Activated gamma-delta T cell treated with Interleukin-2 at 50 U/mL for 16 hours (primary cell): ENCODE measurements around the gene PABPC1L2A.
"Not testable (repeated sequence)": the region's sequence is repeated elsewhere in the genome, so short reads cannot be mapped to it uniquely, and the experiment has no call there.

Experiments used
- DNase-seq: peaks from one replicate; pipeline ENCODE4 v3.0.0-alpha.2; 2020

Gene PABPC1L2A

DNA sequence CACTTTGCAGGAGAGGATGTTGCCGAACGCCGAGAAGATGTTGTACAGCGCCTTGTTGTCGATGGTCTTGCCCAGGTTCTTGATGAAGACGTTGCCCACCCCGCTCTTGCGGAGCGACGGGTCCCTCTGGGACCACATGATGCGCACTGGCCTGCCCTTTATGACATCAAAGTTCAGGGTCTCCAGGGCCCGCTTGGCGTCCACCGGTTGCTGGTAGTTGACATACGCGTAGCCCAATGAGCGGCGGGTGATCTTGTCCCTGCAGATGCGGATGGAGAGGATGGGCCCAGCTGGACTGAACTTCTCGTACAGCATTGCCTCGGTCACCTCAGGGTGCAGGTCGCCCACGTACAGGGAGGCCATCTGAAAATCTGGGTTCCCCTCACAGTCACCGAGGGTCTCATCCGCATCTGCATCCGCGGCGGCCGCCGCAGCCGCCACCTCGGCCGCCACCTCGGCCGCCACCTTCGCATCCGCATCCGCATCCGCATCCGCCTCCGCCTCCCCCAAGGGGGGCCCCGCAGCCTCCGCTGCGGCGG, at the start of gene PABPC1L2A:
Gene PABPC1L2A (minus strand): TSS at position 489 of the 539 bp plus-strand sequence. CDS start 126 bp downstream, at position 363.
- not testable (repeated sequence) for DNase-seq

DNA sequence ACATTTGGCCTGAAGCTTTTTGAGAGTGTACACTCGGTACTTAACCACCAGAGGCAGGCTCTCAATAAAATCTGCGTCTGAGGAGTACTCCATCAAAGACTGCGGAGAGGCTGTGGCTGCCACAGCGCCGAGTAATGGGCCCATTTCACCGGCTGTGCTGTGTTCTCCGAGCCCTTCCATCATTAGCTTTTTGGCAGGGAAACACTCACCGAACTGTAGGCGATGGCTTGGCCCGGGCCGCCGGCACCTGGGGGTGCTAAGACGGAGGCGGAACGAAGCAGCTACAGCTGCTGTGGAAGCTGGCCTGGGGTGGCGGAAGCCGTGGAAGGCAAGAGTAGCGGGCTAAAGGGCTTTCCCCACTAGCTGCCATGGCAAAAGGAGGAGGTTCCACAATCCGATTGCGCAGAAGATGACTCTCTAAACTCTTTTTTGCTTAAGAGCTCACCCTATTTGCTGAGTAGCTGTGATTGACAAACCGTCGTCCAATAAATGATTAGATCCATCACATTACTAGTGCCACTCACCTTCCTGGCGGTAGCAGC, 48.5 kb upstream of the PABPC1L2A start:
- DNase-seq = no peak

DNA sequence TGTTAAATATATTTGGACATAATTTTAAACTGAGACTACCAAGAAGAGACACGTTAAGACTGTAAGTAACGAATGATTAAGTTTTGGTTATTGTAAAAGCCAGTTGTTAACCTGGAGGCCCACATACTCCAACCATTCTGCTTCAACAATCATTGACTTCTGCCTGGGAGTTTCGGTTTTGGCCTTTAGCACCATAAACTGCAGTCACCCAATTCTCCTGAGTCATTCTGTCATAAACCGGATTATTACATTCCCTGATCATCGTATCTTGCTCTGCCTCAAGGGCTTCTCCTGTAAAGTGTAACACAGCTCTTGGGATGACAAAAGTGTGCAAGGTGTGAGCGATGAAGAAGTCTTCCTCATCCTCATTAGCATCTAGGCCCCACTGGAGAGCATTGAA, 46.9 kb upstream of the PABPC1L2A start:
- DNase-seq = no peak

DNA sequence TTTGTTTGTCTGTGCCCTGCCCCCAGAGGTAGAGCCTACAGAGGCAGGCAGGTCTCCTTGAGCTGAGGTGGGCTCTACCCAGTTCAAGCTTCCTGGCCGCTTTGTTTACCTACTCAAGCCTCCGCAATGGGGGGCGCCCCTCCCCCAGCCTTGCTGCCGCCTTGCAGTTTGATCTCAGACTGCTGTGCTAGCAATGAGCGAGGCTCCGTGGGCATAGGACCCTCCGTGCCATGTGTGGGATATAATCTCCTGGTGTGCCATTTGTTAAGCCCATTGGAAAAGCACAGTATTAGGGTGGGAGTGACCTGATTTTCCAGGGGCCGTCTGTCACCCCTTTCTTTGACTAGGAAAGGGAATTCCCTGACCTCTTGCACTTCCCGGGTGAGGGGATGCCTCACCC, 20.2 kb upstream of the PABPC1L2A start:
- not testable (repeated sequence) for DNase-seq

DNA sequence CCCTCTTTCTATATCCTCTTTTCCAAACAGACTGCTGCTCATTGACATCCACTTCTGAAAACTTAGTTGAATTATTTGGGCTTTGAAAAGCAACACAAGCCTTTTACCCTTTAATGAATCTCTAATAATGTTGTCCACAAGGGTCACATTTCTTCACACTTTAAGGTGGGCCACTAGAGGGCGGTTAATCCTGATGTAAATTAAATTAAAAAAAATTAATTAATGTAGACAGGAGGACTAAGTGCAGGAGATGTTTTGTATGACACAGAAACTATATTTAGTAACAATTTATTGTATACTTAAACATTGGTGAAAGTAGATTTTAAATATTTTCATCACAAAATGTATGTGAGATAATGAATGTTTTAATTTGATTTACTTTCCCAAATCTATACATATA, 7.5 kb upstream of the PABPC1L2A start:
- DNase-seq = not testable (repeated sequence)

DNA sequence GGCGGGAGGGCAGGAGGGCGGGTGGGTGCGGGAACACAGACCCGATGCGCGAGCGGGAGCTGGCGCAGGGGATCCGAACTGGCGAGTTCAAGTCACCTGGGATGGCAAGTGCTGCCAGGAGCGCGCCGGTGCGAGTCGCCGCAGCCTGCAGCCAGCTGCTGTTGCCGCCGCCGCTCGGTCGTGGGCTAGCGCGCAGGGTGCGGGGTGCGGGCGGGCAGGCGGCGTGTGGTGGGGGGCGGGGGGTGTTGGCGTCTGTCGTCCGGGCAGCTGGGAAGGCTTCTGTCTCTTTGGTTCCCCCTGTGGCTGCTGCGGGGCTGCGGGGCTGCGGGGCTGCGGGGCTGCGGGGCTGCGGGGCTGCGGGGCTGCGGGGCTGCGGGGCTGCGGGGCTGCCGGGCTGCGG, 572 bp upstream of the PABPC1L2A start:
- not testable (repeated sequence) for DNase-seq

DNA sequence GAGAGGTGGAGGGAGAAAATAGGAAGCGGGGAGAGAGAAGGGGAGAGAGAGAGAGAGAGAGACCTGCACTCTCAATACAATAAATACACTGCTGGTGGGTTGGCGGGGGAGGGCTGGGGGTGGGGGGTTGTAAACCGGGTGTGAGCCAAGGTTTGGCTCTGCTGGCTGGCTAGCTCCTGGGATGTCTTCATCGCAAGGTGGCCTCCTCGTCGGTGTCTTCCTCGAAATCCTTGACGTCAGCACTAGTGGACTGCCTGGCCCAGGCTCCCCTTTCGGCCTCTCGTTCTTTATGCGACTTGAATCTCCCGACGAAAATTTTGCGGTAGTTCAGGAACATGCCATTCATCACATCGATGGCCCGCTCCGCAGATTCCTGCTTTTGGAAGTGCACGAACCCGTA, 715 bp downstream of the PABPC1L2A start:
- DNase-seq = not testable (repeated sequence)

DNA sequence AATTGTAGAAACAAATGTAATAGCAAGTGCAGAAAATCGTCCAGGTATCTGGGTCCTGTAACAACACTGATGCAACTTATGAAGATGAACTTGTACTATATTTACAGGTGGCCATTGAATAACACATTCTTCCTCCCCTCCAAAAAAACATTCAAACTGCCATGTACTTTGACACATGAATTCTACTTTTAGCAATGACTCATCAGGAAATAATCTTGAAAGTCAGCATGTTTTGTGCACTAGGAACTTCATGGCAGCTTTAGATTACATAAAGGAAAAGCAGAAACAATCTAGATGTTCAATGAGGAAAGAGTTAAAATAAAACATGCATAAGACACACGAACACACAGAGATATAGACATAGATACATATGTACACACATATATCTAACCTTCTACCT, 2.5 kb downstream of the PABPC1L2A start:
- no peak for DNase-seq

DNA sequence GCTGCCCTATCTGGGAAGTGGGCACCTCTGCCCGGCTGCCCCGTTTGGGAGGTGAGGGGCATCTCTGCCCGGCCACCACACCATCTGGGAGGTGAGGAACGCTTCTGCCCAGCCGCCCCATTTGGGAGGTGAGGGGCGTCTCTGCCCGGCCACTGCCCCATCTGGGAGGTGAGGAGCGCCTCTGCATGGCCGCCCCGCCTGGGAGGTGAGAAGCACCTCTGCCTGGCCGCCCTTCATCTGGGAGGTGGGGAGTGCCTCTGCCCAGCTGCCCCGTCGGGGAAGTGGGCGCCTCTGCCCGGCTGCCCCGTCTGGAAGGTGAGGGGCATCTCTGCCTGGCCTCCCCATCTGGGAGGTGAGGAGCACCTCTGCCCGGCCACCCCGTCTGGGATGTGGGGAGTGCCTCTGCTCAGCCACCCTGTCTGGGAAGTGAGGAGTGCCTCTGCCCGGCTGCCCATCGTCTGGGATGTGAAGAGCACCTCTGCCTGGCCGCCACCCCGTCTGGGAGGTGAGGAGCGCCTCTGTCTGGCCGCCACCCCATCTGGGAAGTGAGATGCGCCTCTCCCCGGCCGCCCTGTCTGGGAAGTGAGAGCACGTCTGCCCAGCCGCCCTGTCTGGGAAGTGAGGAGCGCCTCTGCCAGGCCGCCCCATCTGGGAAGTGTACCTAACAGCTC, 9.8 kb downstream of the PABPC1L2A start:
- DNase-seq = no peak

DNA sequence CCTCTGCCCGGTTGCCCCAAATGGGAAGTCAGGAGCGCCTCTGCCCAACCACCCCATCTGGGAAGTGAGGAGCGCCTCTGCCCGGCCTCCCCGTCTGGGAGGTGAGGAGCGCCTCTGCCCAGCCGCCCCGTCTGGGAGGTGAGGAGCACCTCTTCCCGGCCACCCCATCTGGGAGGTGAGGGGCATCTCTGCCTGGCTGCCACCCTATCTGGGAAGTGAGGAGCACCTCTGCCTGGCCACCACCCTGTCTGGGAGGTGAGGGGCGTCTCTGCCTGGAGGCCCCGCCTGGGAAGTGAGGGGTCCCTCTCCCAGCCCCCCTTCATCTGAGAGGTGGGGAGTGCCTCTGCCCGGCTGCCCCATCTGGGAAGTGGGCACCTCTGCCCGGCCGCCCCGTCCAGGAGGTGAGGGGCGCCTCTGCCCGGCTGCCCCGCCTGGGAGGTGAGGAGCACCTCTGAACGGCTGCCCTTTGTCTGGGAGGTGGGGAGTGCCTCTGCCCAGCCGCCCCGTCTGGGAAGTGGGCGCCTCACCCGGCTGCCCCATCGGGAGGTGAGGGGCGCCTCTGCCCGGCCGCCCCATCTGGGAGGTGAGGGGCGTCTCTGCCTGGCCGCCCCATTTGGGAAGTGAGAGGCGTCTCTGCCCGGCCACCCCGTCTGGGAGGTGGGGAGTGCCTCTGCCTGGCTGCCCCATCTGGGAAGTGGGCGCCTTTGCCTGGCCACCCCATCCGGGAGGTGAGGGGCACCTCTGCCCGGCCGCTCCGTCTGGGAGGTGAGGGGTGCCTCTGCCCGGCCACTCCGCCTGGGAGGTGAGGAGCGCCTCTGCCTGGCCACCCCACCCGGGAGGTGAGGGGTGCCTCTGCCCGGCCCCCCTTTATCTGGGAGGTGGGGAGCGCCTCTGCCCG, 10.6 kb downstream of the PABPC1L2A start:
- no peak for DNase-seq

DNA sequence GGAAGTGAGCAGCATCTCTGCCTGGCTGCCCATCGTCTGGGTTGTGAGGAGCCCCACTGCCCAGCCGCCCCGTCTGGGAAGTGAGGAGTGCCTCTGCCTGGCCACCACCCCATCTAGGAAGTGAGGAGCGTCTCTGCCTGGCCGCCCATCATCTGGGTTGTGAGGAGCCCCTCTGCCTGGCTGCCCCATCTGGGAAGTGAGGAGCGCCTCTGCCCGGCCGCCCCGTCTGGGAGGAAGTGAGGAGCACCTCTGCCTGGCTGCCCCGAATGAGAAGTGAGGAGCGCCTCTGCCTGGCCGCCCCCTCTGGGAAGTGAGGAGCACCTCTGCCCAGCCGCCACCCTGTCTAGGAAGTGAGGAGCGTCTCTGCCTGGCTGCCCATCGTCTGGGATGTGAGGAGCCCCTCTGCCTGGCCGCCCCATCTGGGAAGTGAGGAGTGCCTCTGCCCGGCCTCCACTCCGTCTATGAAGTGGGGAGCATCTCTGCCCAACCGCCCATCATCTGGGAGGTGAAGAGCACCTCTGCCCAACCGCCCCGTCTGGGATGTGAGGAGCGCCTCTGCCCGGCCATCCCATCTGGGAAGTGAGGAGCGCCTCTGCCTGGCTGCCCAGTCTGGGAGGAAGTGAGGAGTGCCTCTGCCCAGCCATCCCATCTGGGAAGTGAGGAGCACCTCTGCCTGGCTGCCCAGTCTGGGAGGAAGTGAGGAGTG, 11.4 kb downstream of the PABPC1L2A start:
- not testable (repeated sequence) for DNase-seq

DNA sequence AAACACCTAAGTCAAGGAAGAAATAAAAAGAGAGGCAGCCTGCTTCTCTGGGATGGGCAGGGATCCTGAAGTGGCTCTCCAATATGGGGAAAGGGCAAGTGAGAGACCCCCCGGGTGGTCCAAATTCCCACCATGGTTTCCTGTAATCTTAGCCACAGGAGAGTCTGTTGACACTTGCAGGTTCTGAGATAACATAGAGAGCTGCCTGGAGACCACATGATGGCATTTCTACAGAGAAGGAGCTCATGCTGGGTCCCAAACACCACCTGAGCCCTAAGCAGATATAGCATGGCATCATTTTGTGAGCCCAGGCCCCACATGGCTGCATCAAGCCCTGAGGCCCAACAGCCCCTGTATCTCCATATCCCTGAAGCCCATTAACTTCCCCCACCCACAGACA, 50.4 kb downstream of the PABPC1L2A start:
- no peak for DNase-seq
